IPS-18c (cell line): ENCODE measurements around the gene FGF3.

Experiments
- H3K4me3 ChIP-seq: 2 replicates; pipeline ENCODE4 v1.7.0; 2013; ENCODE audit warnings: low read depth, mild to moderate bottlenecking, low read length, moderate library complexity; ENCODE audit not compliant: insufficient read depth
- H3K9me3 ChIP-seq: one replicate; pipeline ENCODE4 v1.6.1; 2013; ENCODE audit warnings: mild to moderate bottlenecking, low read length, moderate library complexity; ENCODE audit not compliant: control insufficient read depth, insufficient read depth

FGF3 gene

GRCh38 chr11:69799582-69799981 lies 19.6 kb downstream of the FGF3 start:
- Histone ChIP-seq H3K9me3 (no peaks in the 10 kb centered on the region), H3K4me3 (no peak overlapping the region)

- no peaks in the 10 kb centered on the region for H3K9me3 ChIP-seq
- H3K4me3 ChIP-seq: no peak overlapping the region
These were observed 20.1 kb downstream of the FGF3 start for GRCh38 chr11:69799097-69799496.

- H3K4me3 ChIP-seq: no peak overlapping the region
- H3K9me3 ChIP-seq: no peaks in the 10 kb centered on the region
These were observed 21.3 kb downstream of the FGF3 start for GRCh38 chr11:69797737-69798528.

GRCh38 chr11:69797156-69797555 lies 22.1 kb downstream of the FGF3 start:
- Histone ChIP-seq H3K9me3 (no peaks in the 10 kb centered on the region), H3K4me3 (no peak overlapping the region)

GRCh38 chr11:69796063-69796462 lies 23.2 kb downstream of the FGF3 start:
- H3K4me3 ChIP-seq: no peak overlapping the region

GRCh38 chr11:69791276-69792180 lies 27.7 kb downstream of the FGF3 start:
- Histone ChIP-seq H3K4me3 (no peak overlapping the region), H3K9me3 (no peaks in the 10 kb centered on the region)

More at GRCh38 chr11:69796063-69796462, 23.2 kb downstream of the FGF3 start:
- no peaks in the 10 kb centered on the region for H3K9me3 ChIP-seq

GRCh38 chr11:69788956-69789355 lies 30.3 kb downstream of the FGF3 start:
- H3K4me3 ChIP-seq: no peak overlapping the region
- no peaks in the 10 kb centered on the region for H3K9me3 ChIP-seq

GRCh38 chr11:69787906-69788305 lies 31.3 kb downstream of the FGF3 start:
- Histone ChIP-seq H3K9me3 (no peaks in the 10 kb centered on the region), H3K4me3 (no peak overlapping the region; the same call in 1 of the 2 replicates)

- H3K9me3 ChIP-seq: no peaks in the 10 kb centered on the region
- H3K4me3 ChIP-seq: no peak overlapping the region
These were observed 31.8 kb downstream of the FGF3 start for GRCh38 chr11:69787457-69787856.

- H3K9me3 ChIP-seq: no peaks in the 10 kb centered on the region
- no peak overlapping the region for H3K4me3 ChIP-seq
These were observed 38.0 kb downstream of the FGF3 start for GRCh38 chr11:69781241-69781640.

GRCh38 chr11:69778373-69778772 lies 40.8 kb downstream of the FGF3 start:
- no peak overlapping the region for H3K4me3 ChIP-seq
- H3K9me3 ChIP-seq: peaks cover 2% of the 10 kb centered on the region

- Histone ChIP-seq H3K4me3 (peak within 1 kb of the TSS; percentile 58), H3K9me3 (peaks cover 2% of the 10 kb centered on the region)
These were observed 44.0 kb downstream of the FGF3 start, which contains the start of gene FGF4 for GRCh38 chr11:69775163-69775755. Gene FGF4 (minus strand): TSS chr11:69775341. CDS start chr11:69775084, 257 bp downstream.

GRCh38 chr11:69774354-69775162 lies 44.7 kb downstream of the FGF3 start:
- peak overlapping the region; percentile 58 for H3K4me3 ChIP-seq
- peaks cover 2% of the 10 kb centered on the region for H3K9me3 ChIP-seq

GRCh38 chr11:69773626-69774353 lies 45.4 kb downstream of the FGF3 start:
- peaks cover 2% of the 10 kb centered on the region for H3K9me3 ChIP-seq
- peak overlapping the region; percentile 58; the same call in 1 of the 2 replicates for H3K4me3 ChIP-seq

- Histone ChIP-seq H3K9me3 (peaks cover 2% of the 10 kb centered on the region), H3K4me3 (no peak overlapping the region)
These were observed 47.8 kb downstream of the FGF3 start for GRCh38 chr11:69771466-69771865.

- Histone ChIP-seq H3K9me3 (peaks cover 2% of the 10 kb centered on the region), H3K4me3 (no peak overlapping the region)
These were observed 48.7 kb downstream of the FGF3 start for GRCh38 chr11:69770540-69770939.
